CD1c-positive myeloid dendritic cell (primary cell): Measurements from ENCODE around the gene BABAM2.

Experiments used
- DNase-seq: peaks from one replicate; pipeline ENCODE4 v3.0.0-alpha.2; 2016; ENCODE audit errors: extremely low spot score

Gene BABAM2

GRCh38 chr2:28028025-28028424 lies 137.5 kb downstream of the BABAM2 start:
- DNase-seq = no peak

GRCh38 chr2:28030600-28030999 lies 140.1 kb downstream of the BABAM2 start:
- no peak for DNase-seq

- DNase-seq = no peak
Observed at GRCh38 chr2:28032816-28033215, 142.3 kb downstream of the BABAM2 start.

- no peak for DNase-seq
Observed at GRCh38 chr2:28034696-28035095, 144.2 kb downstream of the BABAM2 start.

GRCh38 chr2:28035163-28035690 lies 144.7 kb downstream of the BABAM2 start:
- DNase-seq = no peak

GRCh38 chr2:28035816-28036215 lies 145.3 kb downstream of the BABAM2 start:
- DNase-seq = no peak

GRCh38 chr2:28036307-28036706 lies 145.8 kb downstream of the BABAM2 start:
- DNase-seq = no peak

GRCh38 chr2:28038722-28039121 lies 148.2 kb downstream of the BABAM2 start:
- no peak for DNase-seq

GRCh38 chr2:28045676-28046351 lies 155.3 kb downstream of the BABAM2 start:
- no peak for DNase-seq

- no peak for DNase-seq
Observed at GRCh38 chr2:28046921-28047320, 156.4 kb downstream of the BABAM2 start.

GRCh38 chr2:28047681-28048080 lies 157.2 kb downstream of the BABAM2 start:
- no peak for DNase-seq

GRCh38 chr2:28048341-28048740 lies 157.8 kb downstream of the BABAM2 start:
- DNase-seq = no peak

GRCh38 chr2:28049416-28049815 lies 158.9 kb downstream of the BABAM2 start:
- no peak for DNase-seq

- DNase-seq = no peak
Observed at GRCh38 chr2:28049899-28050298, 159.4 kb downstream of the BABAM2 start.

- no peak for DNase-seq
Observed at GRCh38 chr2:28052691-28053090, 162.2 kb downstream of the BABAM2 start.

GRCh38 chr2:28053597-28053996 lies 163.1 kb downstream of the BABAM2 start:
- no peak for DNase-seq

GRCh38 chr2:28054916-28055315 lies 164.4 kb downstream of the BABAM2 start:
- DNase-seq = no peak

- DNase-seq = no peak
Observed at GRCh38 chr2:28055325-28055970, 164.9 kb downstream of the BABAM2 start.

GRCh38 chr2:28058791-28059190 lies 168.3 kb downstream of the BABAM2 start:
- no peak for DNase-seq

- no peak for DNase-seq
Observed at GRCh38 chr2:28062867-28063266, 172.3 kb downstream of the BABAM2 start.

GRCh38 chr2:28063492-28063962 lies 173.0 kb downstream of the BABAM2 start:
- DNase-seq = no peak

- no peak for DNase-seq
Observed at GRCh38 chr2:28067602-28068001, 177.1 kb downstream of the BABAM2 start.

- no peak for DNase-seq
Observed at GRCh38 chr2:28068088-28068487, 177.6 kb downstream of the BABAM2 start.
